Neutrophil (primary cell): ENCODE measurements around the gene LRRC3.

Experiments used
- H3K27ac ChIP-seq: fragments of 200-600 bp; sonication (generic); 2 replicates; pipeline ENCODE4 v1.5.1; 2016; ENCODE audit warnings: mild to moderate bottlenecking, moderate library complexity
- H3K27me3 ChIP-seq: fragments of 200-600 bp; sonication (generic); 2 replicates; pipeline ENCODE4 v1.6.0; 2016; ENCODE audit warnings: mild to moderate bottlenecking
- H3K36me3 ChIP-seq: fragments of 200-600 bp; sonication (generic); 2 replicates; pipeline ENCODE4 v1.5.1; 2017
- H3K4me1 ChIP-seq, 2 experiments: fragments of 200-600 bp in 1 of 2; sonication (generic) in 1 of 2; 1 replicate in 1 of 2; 2 replicates in 1 of 2; pipeline versions ENCODE4 v1.5.1 to v1.6.1; 2013 to 2016; ENCODE audit warnings: low read depth in 1 of 2, low read length in 1 of 2, mild to moderate bottlenecking in 1 of 2, moderate library complexity in 1 of 2; ENCODE audit not compliant: control insufficient read depth in 1 of 2, insufficient read depth in 1 of 2
- H3K4me3 ChIP-seq, 2 experiments: fragments of 200-600 bp in 1 of 2; sonication (generic) in 1 of 2; 1 replicate in 1 of 2; 2 replicates in 1 of 2; pipeline ENCODE4 v1.5.1; 2013 to 2016; ENCODE audit warnings: low read depth in 1 of 2, low read length in 1 of 2, mild to moderate bottlenecking in 1 of 2, moderate library complexity in 1 of 2
- H3K9me3 ChIP-seq: fragments of 200-600 bp; sonication (generic); 2 replicates; pipeline ENCODE4 v1.5.1; 2016
- CTCF ChIP-seq: fragments of 200-600 bp; sonication (generic); IDR thresholded peaks from 2 replicates; pipeline ENCODE4 v1.5.1; 2016; ENCODE audit warnings: antibody characterized with exemption

LRRC3 gene

DNA sequence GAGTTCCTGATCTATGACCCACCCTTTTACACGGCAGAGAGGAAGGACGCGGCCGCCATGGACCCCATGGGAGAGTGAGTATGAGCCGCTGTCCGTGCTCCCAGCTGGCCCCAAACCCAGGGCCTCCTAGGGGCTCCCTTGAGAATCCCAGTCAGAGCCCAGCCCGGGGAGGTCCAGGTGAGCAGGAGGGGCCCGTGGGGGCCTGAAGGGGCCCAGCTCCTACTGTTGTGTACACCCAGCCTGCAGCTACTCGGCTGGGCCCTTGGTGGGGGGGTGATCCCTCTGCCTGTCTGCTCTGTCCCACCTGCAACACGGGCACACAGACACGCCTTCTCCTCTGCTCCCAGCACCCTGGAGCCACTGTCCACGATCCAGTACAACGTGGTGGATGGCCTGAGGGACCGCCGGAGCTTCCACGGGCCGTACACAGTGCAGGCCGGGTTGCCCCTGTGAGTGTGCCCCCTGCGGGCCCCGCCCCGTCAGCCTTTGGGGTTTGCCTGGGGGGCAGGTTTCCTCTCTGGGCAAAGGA, 28.6 kb upstream of the LRRC3 start:
- Histone ChIP-seq H3K9me3 (no peaks in the 10 kb centered on the region), H3K36me3 (peaks cover 64% of the 10 kb centered on the region)

DNA sequence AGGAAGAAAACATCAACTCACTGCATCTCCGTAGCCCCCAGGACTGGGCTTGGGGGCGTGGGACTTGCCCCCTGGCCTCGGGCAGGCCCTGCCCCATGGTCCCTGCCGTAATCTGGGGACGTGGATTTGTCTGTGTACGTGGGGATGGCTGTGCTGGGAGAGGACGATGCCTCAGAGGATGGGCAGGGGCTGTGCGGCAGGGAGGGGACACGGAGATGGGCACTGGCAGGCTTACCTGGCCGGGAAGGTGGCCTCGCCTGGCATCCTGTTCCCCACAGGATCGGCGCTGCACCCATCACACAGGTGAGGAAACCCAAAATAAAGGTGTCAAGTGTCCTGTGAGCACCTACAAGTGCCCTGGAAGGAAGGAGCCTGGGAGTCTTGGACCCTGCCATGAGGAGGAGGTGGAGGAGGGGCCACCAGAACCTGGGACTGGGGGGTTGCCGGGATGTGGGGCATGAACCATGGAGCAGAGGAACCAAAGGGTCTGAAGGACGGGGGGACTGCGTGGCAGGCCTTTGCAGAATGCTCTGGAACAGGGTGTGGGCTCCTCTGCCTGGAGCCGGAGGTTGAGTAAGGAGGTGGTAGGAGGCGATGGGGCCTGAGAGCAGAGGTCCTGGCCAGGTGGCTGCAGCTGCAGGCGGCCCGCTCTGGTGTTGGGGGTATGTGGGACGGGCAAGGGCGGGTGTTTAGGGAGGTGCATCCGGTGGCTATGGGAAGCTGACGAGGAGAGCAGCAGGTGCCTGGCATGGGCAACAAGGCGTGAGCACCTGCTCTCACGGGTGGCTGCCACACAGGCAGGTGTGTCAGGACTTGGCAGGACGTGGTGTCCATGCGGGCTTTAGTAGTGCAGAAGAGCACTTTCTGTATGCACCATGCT, 27.8 kb upstream of the LRRC3 start:
- Histone ChIP-seq H3K27ac (peak overlapping the region; percentile 39), H3K36me3 (peaks cover 64% of the 10 kb centered on the region), H3K9me3 (no peaks in the 10 kb centered on the region), H3K27me3 (no peaks in the 10 kb centered on the region), H3K4me1 (peaks cover 0 to 4% of the 10 kb centered on the region in 2 experiments), H3K4me3 (no peak overlapping the region)
- no peak for TF ChIP-seq CTCF

More for the DNA sequence above, 28.6 kb upstream of the LRRC3 start:
- no peaks in the 10 kb centered on the region for H3K27me3 ChIP-seq
- peak overlapping the region; percentile 39 for H3K27ac ChIP-seq
- H3K4me1 ChIP-seq: peaks cover 0 to 4% of the 10 kb centered on the region in 2 experiments
- H3K4me3 ChIP-seq: no peak overlapping the region
- TF ChIP-seq CTCF: no peak

GRCh38 chr21:44428281-44428960, 26.9 kb upstream of the LRRC3 start:
- no peaks in the 10 kb centered on the region for H3K9me3 ChIP-seq
- no peak for TF ChIP-seq CTCF
- H3K4me1 ChIP-seq: peaks cover 0 to 4% of the 10 kb centered on the region in 2 experiments
- no peak overlapping the region for H3K4me3 ChIP-seq
- H3K36me3 ChIP-seq: peaks cover 68% of the 10 kb centered on the region
- no peaks in the 10 kb centered on the region for H3K27me3 ChIP-seq
- H3K27ac ChIP-seq: peak overlapping the region; percentile 39

GRCh38 chr21:44429894-44430293, 25.4 kb upstream of the LRRC3 start:
- H3K27me3 ChIP-seq: no peaks in the 10 kb centered on the region
- H3K36me3 ChIP-seq: peaks cover 68% of the 10 kb centered on the region
- no peaks in the 10 kb centered on the region for H3K9me3 ChIP-seq
- no peak for TF ChIP-seq CTCF
- no peak overlapping the region for H3K4me3 ChIP-seq
- no peak overlapping the region for H3K27ac ChIP-seq
- H3K4me1 ChIP-seq: peaks cover 0 to 4% of the 10 kb centered on the region in 2 experiments

GRCh38 chr21:44431300-44431699, 24.0 kb upstream of the LRRC3 start:
- Histone ChIP-seq H3K4me1 (no peaks in the 10 kb centered on the region), H3K9me3 (no peaks in the 10 kb centered on the region), H3K27me3 (no peaks in the 10 kb centered on the region), H3K36me3 (peaks cover 68% of the 10 kb centered on the region), H3K4me3 (no peak overlapping the region), H3K27ac (no peak overlapping the region)
- no peak for TF ChIP-seq CTCF
